ENCODE results near the gene KTN1. TPM values are rescaled to one million over a fixed set of nuclear protein-coding genes. Genes with fewer than 3 reads are reported as not detected.

Gene KTN1
- total RNA-seq, 2 experiments from 2014 or later, result 59.9 to 68.4 TPM

DNA sequence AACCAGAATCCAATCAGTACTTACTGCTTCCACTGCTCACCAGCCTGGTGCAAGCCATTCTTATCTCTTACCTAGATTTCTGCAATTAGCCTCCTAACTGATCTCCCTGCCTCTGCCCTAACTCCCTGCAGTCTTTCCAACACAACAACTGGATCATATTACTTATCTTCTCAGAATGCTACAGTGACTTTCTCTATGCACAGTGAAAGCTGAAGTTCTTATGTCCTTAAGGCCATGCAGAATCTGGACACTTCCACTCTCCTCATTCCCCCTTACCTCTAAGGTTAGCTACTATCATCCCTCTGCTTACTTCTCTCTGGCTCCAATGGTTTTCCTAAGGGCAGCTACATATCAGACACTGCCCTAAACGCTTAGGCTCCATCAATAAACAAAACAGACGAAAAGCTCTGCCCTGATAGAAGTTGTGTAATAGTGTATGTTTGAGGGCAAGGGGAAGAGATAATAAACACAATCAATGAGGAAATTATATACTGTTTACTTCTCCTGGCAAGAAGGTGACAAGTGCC, 4.0 kb downstream of the KTN1 start:
- Mint-ChIP-seq H3K36me3 (ENCODE audit: low read depth) (peaks cover 13% of the 10 kb centered on the region), H3K27ac (no peak overlapping the region), H3K4me3 (no peak overlapping the region), H3K4me1 (ENCODE audit: low read depth) (peaks cover 58% of the 10 kb centered on the region), H3K9me3 (no peaks in the 10 kb centered on the region), H3K27me3 (no peaks in the 10 kb centered on the region)
- ChIA-PET POLR2A (no interaction called here), CTCF (no interaction called here)
- TF ChIP-seq, protein P1, sequence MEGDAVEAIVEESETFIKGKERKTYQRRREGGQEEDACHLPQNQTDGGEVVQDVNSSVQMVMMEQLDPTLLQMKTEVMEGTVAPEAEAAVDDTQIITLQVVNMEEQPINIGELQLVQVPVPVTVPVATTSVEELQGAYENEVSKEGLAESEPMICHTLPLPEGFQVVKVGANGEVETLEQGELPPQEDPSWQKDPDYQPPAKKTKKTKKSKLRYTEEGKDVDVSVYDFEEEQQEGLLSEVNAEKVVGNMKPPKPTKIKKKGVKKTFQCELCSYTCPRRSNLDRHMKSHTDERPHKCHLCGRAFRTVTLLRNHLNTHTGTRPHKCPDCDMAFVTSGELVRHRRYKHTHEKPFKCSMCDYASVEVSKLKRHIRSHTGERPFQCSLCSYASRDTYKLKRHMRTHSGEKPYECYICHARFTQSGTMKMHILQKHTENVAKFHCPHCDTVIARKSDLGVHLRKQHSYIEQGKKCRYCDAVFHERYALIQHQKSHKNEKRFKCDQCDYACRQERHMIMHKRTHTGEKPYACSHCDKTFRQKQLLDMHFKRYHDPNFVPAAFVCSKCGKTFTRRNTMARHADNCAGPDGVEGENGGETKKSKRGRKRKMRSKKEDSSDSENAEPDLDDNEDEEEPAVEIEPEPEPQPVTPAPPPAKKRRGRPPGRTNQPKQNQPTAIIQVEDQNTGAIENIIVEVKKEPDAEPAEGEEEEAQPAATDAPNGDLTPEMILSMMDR (IDR thresholded peaks at IDR 0.05), result no peak
- H3K4me3 ChIP-seq (ENCODE audit: low read length), result no peak overlapping the region
- H3K9me3 ChIP-seq (ENCODE audit: control insufficient read depth in 1 of 2, insufficient read depth in 1 of 2, low read length in 2 of 2), result no peaks in the 10 kb centered on the region
- H3K36me3 ChIP-seq (ENCODE audit: insufficient read depth, low read length), result no peaks in the 10 kb centered on the region
- H3K27me3 ChIP-seq (ENCODE audit: control insufficient read depth in 1 of 2, insufficient read depth in 2 of 2, low read length in 2 of 2), result no peaks in the 10 kb centered on the region
- no peak overlapping the region for H3K27ac ChIP-seq (ENCODE audit: low read depth in 1 of 2, low read length in 2 of 2)
- ATAC-seq (ENCODE audit: poor library complexity), result no peak
- peaks cover 24% of the 10 kb centered on the region for H3K4me1 ChIP-seq (ENCODE audit: insufficient read depth, low read length)
- no peak for DNase-seq
- intact Hi-C loops (cut with DNase I, micrococcal nuclease), result loop anchor here (5.0 to 10.0 kb wide), 11 partner anchors 33 to 1683 kb away; partner anchors contain the start of genes AP5M1 (in 1 of the 2), DLGAP5 (in 1 of the 2), EXOC5 (in 1 of the 2) and FBXO34 (in 1 of the 2)

DNA sequence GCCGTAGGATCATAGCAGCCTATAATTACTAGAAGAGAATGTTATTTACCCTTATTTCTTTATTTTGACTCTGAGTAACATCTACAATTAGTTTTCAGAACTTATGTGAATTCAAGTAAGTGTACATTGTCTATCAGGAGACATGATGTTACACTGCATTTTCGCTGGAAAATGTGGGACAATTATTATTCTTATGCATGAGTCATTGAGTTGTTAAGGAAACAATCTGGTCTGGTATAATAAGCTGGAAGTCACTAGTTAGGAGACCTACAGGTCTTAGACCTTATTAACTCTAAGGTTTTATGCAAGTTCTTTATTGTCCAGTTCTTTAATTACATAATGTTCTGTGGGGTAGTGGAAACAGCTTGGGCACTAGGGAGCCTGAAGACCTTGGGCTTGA, 5.8 kb downstream of the KTN1 start:
- ATAC-seq (ENCODE audit: poor library complexity), result no peak
- peaks cover 60% of the 10 kb centered on the region for H3K4me1 Mint-ChIP-seq (ENCODE audit: low read depth)
- Histone ChIP-seq H3K9me3 (ENCODE audit: control insufficient read depth in 1 of 2, insufficient read depth in 1 of 2, low read length in 2 of 2) (no peaks in the 10 kb centered on the region), H3K36me3 (ENCODE audit: insufficient read depth, low read length) (no peaks in the 10 kb centered on the region), H3K4me1 (ENCODE audit: insufficient read depth, low read length) (peaks cover 15% of the 10 kb centered on the region), H3K27me3 (ENCODE audit: control insufficient read depth in 1 of 2, insufficient read depth in 2 of 2, low read length in 2 of 2) (no peaks in the 10 kb centered on the region), H3K27ac (ENCODE audit: low read depth in 1 of 2, low read length in 2 of 2) (no peak overlapping the region), H3K4me3 (ENCODE audit: low read length) (no peak overlapping the region)
- POLR2A ChIA-PET, result no interaction called here
- H3K27me3 Mint-ChIP-seq, result no peaks in the 10 kb centered on the region
- CTCF ChIA-PET, result interaction anchor here (1.0 kb wide), 1 partner anchor 534 kb away, joined by 3 read pairs; the partner anchor contains the start of gene MAPK1IP1L
- no peaks in the 10 kb centered on the region for H3K9me3 Mint-ChIP-seq
- no peak for DNase-seq
- H3K36me3 Mint-ChIP-seq (ENCODE audit: low read depth), result peaks cover 5% of the 10 kb centered on the region
- H3K27ac Mint-ChIP-seq, result peak overlapping the region; percentile 5
- peak overlapping the region; percentile 0 for H3K4me3 Mint-ChIP-seq
- intact Hi-C loops (cut with DNase I, micrococcal nuclease), result loop anchor here (10.0 kb wide), 4 partner anchors 539 to 1101 kb away; partner anchors contain the start of genes GCH1 (in 1 of the 2), GMFB (in 1 of the 2), SOCS4 (in 1 of the 2) and WDHD1 (in 1 of the 2)
- TF ChIP-seq, protein P1 (IDR thresholded peaks at IDR 0.05), result no peak

DNA sequence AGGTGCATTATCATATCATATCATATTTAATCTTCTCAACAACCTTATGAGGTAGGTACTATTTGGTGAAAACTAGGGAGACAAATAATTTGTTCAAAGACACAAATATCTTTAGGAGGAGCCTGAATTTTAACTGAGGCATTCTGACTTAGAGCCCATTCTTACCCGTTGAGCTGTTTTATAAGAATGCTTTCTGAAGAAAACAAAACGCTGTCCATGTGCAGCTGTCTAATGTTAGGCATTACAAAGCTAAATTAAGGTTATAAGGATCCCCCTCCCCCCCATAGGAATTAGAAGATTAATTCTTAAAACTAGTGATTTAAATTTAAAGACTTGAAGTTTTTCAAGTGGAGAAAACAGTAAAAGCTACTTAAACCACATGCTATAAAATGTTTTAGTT, 6.4 kb downstream of the KTN1 start:
- ATAC-seq (ENCODE audit: poor library complexity), result no peak
- DNase-seq, result no peak
- H3K36me3 ChIP-seq (ENCODE audit: insufficient read depth, low read length), result no peaks in the 10 kb centered on the region
- no peak overlapping the region for H3K4me3 ChIP-seq (ENCODE audit: low read length)
- no peaks in the 10 kb centered on the region for H3K9me3 Mint-ChIP-seq
- H3K27ac ChIP-seq (ENCODE audit: low read depth in 1 of 2, low read length in 2 of 2), result no peak overlapping the region
- TF ChIP-seq, protein P1 (IDR thresholded peaks at IDR 0.05), result no peak
- H3K4me1 ChIP-seq (ENCODE audit: insufficient read depth, low read length), result peaks cover 10% of the 10 kb centered on the region
- no peaks in the 10 kb centered on the region for H3K27me3 ChIP-seq (ENCODE audit: control insufficient read depth in 1 of 2, insufficient read depth in 2 of 2, low read length in 2 of 2)
- H3K4me1 Mint-ChIP-seq (ENCODE audit: low read depth), result peaks cover 60% of the 10 kb centered on the region
- H3K36me3 Mint-ChIP-seq (ENCODE audit: low read depth), result peaks cover 3% of the 10 kb centered on the region
- H3K4me3 Mint-ChIP-seq, result peak overlapping the region; percentile 0
- H3K27me3 Mint-ChIP-seq, result no peaks in the 10 kb centered on the region
- POLR2A ChIA-PET, result no interaction called here
- intact Hi-C loops (cut with DNase I, micrococcal nuclease), result loop anchor here (10.0 kb wide), 4 partner anchors 538 to 1102 kb away; partner anchors contain the start of genes GCH1 (in 1 of the 2), GMFB (in 1 of the 2), SOCS4 (in 1 of the 2) and WDHD1 (in 1 of the 2)
- H3K9me3 ChIP-seq (ENCODE audit: control insufficient read depth in 1 of 2, insufficient read depth in 1 of 2, low read length in 2 of 2), result no peaks in the 10 kb centered on the region
- H3K27ac Mint-ChIP-seq, result peak overlapping the region; percentile 5
- CTCF ChIA-PET, result interaction anchor here (1.0 to 1.2 kb wide), 2 partner anchors 63 to 535 kb away, joined by 3 read pairs; partner anchors contain the start of gene MAPK1IP1L

Measured in CD4-positive, alpha-beta T cell (primary cell).